22Rv1 (cell line): ENCODE data around the gene SOCS2.

Source experiments
- H3K27ac ChIP-seq: fragments of 450-650 bp; 2 replicates; pipeline ENCODE4 v1.5.1; 2017
- ZFX ChIP-seq: fragments of 450-650 bp; IDR thresholded peaks from 2 replicates; pipeline ENCODE4 v1.6.1; 2017; ENCODE audit warnings: antibody characterized with exemption, borderline replicate concordance
- TF ChIP-seq, protein P1 (sequence below): fragments of 450-650 bp; IDR thresholded peaks from 2 replicates; pipeline ENCODE4 v1.5.1; 2017; ENCODE audit warnings: mild to moderate bottlenecking

The SOCS2 gene

DNA sequence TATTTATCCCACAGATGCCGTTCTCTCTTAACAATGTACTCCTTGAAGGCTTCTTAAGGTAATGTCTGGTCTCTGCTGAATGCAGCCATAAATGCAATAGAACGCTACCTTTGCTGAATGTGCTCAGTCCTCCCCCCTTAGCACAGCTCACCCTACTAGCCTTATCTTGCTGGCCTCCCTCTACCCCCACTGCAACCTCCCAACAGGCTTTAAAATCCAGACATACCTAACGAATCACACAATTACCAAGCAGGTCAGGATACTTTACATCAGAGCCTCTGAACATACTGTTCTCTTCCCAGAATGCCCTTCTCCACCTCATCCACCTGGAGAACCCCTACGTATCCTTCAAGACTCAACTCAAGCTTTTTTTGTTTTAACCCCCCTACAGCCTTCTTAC lies 53.7 kb downstream of the SOCS2 start:
- TF ChIP-seq, protein P1, sequence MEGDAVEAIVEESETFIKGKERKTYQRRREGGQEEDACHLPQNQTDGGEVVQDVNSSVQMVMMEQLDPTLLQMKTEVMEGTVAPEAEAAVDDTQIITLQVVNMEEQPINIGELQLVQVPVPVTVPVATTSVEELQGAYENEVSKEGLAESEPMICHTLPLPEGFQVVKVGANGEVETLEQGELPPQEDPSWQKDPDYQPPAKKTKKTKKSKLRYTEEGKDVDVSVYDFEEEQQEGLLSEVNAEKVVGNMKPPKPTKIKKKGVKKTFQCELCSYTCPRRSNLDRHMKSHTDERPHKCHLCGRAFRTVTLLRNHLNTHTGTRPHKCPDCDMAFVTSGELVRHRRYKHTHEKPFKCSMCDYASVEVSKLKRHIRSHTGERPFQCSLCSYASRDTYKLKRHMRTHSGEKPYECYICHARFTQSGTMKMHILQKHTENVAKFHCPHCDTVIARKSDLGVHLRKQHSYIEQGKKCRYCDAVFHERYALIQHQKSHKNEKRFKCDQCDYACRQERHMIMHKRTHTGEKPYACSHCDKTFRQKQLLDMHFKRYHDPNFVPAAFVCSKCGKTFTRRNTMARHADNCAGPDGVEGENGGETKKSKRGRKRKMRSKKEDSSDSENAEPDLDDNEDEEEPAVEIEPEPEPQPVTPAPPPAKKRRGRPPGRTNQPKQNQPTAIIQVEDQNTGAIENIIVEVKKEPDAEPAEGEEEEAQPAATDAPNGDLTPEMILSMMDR = no peak
- TF ChIP-seq ZFX = no peak
- H3K27ac ChIP-seq = no peak overlapping the region
